ENCODE measurements around the gene NTM.

Gene NTM

DNA sequence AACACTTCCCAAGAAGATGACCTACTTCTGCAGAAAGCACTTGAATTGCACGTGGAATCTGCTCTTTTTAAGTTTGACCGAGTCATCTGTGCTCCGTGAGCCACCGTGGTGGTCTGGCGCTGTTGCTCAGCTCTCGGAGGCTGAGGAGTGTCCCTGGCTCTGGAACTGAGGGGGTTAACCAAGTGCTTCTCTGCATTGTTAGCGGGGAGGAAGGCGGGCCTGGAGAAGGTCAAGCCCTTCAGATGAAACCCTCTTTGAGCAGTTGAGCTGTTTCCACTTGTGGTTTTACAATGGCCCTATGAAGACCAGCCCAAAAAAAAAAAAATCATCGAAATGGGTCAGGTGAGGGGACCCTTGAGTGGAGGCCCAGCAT is 286.4 kb downstream of the NTM start:
- no peak for DNase-seq

DNA sequence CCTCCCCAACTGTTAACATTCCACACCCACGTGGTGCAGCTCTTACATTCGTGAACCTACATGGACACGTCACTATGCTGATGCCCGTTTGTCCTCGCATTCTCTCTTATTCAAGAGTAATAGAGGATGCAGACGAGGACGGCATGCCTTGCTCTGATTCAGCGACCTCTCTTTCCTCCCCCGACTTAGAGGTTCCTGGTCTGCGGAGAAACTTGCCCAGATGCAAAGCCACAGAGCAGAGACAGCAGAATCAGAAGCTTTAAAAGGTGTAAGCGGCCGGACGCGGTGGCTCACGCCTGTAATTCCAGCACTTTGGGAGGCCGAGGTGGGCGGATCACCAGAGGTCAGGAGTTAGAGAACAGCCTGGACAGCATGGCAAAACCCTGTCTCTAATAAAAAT is 288.0 kb downstream of the NTM start:
- DNase-seq, result no peak

DNA sequence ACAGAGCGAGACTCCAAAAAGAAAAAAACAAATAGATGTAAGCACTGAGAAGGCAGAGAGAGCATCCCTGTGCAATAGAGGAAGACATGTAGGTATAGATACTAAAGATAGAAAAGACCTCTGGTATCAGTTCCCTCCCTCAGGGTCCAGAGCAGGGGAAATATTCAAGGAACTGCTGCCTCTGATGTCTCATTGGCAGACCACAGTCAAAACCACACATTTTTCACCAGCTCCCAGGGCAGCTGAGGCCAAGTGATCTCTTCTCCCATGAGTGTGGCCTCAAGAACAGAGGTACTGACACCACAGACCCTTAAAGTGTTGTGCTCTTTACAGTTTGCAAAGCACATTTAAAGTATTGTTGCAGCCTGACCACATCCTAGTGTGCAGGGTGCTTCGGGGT is 288.5 kb downstream of the NTM start:
- no peak for DNase-seq

DNA sequence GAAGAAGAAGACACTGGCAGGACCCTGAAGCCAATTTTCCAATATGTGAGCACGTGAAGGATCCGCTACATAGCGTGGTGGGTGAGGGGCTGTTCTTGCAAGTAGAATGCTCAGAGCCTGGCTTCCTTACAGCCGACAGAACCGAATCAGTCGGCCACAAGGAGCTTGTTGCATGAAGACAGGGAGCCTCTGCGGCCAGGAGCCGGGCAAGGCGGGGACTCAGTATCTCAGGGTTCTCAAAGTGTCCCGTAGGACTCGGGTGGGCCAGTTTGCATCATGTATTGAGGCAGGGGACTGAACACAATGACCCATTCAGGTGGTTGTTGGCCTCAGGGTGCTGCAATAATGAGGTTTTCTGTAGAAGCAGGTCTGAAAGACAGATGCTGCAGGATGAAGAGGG is 289.5 kb downstream of the NTM start:
- no peak for DNase-seq

DNA sequence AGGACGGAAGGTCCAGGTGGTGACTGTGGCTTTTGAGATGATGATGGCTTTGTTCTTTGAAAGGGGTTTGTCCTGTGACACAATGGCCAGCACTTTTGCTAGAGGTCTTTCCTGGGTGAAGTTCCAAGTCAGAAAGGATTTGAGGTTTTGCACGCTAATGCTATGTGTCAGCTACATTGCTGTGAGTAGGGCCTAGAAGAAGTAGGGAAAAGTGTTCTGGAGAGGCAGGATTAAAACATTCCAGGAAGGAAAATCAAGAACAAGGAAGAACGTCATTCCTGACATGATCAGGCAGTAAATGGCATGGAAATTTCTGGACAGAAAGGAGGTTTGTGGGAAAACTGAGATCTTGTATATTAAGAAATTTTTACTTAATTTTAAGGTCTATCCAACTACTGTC is 290.7 kb downstream of the NTM start:
- no peak for DNase-seq

DNA sequence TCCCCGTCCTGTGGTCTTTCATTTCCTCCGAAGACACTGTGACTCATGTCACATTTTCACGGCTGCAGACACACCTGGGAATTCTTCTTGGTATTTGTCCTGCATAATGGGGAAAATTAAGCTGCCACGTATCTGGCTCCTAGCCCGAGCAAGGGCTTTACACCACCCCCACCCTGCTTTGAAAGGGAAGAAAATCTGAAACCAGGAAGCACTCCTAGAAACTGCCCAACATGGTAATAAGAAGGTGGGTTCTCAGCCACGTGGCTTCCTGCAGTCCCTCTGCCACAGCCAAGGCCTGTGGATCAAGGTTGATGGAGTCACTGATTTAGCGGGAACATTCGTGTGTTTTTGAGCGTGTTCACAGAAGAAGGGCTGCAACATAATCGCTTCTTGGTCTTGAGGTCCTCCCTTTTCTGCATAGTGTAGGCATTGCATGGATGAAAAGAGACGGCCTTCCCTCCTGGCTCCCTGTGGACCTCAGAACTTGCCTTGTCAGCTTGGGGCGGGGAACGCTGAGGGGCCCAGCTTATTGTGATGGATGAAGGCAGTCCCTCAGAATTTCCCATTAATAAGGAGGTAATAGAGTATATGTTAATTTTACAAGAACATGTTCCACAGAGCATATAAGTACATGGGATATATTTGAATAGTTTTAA is 292.0 kb downstream of the NTM start:
- peak; percentile 21 for DNase-seq

DNA sequence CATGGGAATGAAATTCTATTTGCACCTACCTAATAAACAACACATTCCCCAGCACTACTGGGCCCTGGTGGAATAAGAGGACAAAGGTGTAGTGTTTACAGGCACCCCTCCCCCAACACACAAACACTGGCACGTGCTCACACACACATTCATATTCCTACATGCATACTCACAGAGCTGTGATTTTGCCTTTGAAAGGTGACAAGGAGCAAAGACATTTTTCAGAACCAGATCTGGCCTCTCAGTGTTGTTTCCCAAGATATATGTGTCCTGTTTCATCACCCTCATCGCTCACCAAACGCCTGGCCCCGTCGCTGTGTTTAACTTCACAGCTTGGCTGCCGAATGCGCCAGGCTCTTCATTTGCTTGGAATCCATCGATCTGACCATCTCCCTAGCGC is 292.6 kb downstream of the NTM start:
- no peak for DNase-seq

DNA sequence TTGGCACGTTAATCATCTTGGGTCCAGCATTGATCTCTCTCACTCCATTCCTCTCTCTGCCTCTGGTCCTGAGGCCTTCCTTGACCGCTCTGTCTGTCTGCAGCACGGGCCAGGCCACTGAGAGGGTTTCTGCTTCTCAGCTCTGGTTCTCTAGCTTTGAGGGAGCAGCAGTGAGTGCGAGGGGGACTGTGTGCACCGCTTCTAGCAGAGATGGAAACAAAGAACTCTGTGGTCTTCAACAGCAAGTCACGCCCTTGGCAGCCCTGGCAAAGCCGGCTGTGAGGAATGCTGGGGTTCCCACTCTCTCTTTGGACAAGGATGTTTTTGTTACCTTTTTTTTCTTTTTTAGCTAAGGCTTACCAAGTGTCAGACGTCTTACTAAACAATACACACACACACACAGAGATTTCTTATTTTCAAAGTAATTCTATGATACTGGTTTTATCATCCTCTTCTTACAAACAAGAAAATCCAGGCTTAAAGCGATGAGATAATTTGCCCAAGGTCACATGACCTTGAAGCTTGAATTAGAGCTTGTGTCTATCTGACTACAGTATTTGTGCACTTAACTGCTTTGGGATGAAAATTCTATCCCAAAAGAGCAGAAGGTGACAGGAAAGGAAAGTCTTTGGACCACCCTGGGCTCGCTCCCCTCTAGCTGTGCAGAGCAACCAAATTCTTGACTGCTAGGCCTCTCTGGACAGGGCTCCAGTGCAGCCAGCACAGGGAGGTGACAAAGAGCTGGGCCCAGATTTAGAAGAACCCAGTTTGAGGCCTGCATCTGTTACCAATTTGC is 293.2 kb downstream of the NTM start:
- DNase-seq, result no peak

DNA sequence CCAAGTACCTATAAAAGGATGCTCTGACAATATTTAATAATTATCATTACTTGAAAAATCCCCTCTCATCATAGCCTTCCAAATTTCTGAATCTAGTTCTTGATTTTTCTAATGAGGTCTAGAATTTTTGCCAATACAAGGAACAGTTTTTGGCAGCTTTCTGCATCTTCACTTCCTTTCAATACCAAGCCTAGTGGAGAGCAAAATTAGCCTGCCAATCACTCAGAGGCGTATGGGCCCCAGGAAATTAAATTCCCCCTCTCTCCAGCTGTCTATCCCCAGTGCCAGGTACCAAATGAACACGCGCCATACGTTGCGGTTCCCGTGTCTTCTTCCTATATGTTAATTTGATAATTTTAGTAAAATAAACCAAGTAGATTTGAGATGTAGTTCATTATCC is 293.9 kb downstream of the NTM start:
- no peak for DNase-seq

DNA sequence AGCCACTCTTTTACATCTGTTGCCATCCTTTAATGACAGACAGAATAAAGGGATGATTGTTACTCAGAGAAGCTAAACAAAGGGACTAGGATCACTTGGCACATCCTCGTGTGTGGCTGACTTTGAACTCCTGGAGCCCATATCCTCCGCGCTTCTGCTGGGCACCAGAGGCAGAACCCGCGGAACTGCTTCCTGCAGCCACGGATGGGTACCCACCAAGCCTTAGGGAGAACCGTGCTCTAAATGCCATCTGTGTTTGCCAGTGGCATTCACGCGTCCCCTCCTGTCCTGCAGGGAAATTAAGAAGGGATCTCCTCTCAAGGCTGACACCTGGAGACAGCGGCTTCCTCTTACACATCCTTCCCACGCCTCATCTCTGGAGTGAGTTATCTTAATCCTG is 294.4 kb downstream of the NTM start:
- no peak for DNase-seq

DNA sequence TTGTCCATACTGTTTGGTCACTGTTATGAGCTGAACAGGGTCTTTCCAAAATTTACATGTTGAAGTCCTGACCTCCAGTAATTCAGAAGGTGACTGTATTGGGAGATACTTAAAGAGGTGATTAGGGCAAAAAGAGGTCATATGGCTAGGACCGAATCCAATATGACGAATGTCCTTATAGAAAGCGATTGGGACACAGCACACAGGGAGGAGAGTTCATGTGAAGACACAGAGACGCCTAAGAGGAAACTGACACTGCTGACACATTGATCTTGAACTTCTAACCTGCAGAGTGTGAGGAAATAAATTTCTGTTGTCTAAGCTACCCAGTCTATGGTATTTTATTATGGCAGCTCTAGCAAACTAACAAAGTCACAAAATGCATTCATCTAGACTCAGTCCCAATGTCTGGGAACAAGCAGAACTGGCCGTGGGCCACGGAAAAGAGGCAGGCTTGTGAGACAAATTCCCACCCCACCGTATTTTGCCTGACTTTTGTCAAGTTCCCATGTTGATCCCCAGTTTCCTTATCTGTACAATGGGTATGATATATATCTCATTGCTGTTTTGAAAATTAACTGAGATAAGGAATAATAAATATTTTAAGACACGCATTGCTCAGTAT is 295.0 kb downstream of the NTM start:
- DNase-seq, result no peak

DNA sequence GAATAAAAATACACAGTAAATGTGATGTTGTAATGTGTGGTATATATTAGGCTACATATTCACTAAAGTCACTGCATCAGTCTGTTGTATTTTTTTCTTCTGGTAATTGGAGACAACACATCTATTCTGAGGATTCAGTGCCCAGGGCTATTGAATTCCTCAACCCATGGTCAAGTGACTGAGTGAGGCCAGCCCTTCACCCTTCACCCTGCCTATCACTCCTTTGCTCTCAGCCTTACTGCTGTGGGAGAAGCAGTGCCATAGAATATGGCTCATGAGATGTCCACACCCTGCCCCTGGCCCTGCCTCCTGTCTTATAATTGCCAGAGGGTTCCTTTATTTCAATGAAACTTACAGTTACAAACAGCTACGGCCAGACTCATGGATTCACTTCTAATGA is 295.6 kb downstream of the NTM start:
- no peak for DNase-seq

DNA sequence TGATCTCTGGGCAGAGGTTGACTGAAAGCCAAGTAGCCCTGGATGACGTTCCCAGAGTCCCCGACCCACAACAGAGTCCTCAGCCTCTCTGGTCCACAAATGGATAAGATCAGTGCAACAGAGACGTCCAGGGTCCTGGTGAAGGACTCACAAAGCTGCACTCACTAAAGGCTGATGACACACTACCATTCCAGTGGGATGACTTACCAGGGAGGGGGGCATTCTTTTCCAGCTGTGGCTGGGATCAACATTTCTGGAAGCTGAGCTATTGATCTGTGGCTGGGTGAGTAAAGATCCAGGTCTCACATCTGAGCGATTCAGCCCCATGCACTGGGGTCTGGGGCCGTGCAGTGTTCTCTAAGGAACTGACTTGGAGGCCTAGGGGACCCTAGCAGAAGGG is 296.2 kb downstream of the NTM start:
- no peak for DNase-seq

DNA sequence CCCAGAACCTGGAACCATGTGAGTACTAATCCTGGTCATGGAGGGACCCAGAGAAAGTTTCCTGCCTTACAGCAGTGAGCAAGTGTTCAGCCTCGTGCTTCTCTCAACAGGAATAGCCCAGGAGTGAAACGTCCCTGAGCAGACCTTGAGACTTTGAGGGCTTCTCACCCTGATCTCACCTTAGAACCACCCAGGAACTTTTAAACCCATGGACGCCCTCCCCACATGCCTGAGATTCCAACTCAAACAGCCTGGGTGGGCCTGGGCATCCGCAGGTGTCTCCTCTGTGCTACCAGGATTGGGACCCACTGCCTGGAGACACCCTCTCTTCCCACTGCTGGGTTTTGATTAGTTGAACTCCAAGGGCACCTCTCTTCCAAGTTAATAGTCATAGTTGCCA is 297.2 kb downstream of the NTM start:
- no peak for DNase-seq

DNA sequence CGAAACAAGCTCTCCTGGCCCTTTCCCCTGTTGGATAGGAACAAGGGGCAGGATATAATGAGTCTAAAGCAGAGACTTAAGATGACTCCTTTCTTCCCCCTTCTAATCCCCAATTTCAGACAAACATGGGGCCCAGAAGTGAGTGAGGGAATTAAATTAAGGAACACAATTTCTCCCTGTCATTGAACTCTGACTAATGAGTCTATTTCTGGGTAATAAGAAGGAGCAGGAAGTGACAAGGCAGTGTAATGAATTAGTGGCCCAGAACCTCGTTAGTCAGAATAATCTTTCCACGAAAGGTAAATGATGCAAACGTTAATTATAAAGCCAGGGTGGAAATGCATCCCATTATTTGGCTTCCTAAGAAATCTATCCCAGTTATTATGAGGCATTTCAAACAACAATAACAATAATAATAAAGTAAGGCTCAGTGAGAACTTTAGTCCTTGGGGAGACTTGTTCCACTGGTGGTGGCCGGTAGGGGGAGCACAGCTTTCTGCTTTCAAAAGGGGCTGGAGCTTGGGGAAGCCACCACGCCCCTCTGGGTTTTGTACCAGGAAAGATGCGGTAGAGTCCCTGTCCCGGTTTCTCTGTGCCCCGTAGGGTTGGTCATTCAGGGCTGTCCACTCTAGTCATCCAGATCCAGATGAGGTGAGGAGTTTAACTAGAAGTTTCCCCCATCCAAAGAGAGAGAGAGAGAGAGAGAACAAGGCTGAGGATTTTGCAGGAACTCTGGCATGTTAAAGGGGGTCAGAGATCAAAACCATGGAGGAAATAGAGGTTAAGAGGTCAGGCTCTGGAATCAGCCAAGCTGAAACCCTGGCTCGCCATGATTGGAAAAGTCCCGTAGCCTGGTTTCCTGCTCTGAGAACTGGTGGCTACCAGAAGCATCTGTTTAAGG is 298.3 kb downstream of the NTM start:
- DNase-seq, result no peak

DNA sequence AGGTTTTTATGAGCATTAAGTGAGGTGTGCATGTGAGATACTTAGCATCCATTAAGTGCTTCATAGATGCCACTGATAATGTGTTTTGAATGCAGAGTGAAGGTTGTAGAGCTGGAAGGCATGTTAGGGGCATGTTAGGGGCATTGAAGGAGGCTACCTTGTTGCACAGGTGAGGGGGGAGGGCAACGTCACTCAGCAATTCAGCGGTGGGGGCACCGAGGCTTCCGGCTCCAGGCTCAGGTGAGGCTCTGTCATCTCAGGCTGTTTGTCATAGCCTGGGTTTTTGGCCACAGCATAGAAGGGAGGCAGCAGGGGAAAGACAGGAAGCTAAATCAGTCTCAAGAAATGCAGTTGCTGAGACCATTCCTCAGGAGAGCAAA is 299.0 kb downstream of the NTM start:
- no peak for DNase-seq

DNA sequence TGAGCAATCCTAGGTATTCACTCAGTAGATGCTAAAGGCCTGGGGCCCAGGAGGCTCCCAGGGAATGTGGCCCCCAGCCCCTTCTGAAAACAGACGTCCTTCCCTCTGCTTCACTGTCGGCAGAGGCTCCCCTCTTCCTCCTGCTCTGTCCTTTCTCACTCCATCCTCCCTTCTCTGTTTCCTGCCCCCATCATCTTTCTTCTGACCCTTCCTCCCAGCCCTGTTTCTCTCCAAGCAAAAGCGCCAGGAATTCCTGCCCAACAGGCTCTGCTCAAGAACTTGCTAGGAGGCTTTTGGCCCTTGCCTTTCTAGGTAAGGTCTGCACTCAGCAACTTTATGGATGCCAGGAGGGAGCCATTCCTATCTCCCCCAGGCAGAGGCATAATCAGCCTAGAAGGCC is 300.5 kb downstream of the NTM start:
- no peak for DNase-seq

DNA sequence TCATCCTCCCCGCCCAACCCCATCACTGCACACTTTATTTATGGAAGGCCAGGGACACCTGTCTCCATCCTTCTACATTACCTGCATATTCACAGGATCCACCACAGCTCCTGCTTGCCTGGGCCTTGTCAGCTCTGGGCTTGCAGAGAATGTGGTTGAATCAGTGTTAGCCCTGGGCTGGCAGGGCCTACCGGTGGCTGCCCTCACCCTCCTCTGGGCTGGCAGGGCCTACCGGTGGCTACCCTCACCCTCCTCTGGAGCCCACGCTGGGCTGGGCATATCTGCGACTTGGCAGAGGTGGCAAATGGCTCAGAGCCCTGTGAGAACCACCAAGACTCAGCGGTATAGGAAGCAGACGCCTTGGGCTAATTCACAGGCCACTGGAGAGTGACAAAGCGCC is 300.9 kb downstream of the NTM start:
- DNase-seq, result no peak

DNA sequence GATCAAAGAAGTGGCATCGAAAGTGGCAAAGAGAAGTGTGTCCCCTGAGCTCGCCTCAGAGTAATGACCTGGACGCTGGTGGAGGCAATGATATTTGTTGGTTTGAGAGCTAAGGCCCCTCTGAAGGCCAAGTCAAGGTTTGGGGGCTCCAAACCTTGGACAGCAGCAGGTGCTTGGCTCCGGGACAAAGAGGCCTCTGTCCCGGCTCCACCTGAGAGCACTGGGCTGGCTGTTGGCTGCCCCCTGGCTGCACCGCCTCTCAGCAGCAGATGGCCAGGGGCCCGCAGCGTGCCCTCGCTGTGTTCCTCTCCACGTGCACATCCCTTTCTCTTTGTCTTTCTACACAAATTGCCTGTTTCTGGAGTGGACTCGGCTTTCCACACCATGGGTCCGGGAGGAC is 301.3 kb downstream of the NTM start:
- DNase-seq, result no peak

DNA sequence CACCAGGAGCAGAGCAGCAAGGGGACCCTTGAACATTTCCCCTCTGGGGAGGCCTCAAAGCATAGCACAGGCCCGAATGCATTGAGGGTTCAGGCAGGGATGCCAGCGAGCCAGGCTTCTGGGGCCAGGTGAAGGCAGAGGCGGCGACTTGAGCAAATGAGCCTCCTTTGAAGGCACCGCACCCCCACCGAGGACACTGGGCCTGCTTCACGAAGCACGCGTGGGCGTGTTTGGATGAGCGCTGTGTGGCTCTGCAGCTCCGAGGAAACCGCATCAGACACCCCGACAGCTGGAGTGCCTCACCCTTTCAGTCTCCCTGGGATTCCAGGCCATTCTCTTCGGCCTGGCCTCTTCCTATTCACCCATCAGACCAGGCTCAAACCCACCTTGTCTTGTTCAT is 301.8 kb downstream of the NTM start:
- no peak for DNase-seq

DNA sequence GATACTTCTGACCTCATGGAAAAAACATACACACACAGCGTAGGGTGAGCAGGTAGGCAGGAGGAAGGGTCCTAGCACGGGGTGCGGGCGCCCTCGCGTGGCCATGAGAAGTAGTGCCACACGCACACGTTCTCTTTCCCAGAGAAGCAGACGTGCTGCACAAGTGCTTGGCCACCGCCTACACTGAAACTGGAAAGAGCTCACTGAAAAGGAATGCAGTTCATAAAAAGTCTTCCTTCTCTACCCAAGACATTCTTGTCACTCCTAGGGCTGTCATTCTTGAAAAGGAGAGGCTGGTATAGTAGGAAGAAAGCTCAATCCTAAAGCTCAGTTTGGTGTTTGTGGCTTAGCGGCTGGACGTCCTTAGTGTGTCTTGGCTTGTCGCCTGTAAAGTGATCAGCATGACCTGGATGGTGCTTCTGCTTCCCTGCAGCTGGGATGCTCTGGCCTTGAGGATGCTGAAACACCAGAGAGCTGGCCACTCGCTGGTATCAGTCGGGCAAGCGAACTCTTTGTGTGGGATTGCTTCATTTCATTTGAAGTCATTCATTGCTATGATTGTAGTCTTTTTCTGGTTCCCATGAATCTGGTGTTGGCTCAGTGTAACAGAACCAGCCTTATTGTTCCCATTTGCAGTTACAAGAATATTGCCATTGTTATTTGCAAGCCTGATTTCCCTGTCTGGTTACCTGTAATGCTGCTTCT is 303.8 kb downstream of the NTM start:
- DNase-seq, result peak; percentile 23

DNA sequence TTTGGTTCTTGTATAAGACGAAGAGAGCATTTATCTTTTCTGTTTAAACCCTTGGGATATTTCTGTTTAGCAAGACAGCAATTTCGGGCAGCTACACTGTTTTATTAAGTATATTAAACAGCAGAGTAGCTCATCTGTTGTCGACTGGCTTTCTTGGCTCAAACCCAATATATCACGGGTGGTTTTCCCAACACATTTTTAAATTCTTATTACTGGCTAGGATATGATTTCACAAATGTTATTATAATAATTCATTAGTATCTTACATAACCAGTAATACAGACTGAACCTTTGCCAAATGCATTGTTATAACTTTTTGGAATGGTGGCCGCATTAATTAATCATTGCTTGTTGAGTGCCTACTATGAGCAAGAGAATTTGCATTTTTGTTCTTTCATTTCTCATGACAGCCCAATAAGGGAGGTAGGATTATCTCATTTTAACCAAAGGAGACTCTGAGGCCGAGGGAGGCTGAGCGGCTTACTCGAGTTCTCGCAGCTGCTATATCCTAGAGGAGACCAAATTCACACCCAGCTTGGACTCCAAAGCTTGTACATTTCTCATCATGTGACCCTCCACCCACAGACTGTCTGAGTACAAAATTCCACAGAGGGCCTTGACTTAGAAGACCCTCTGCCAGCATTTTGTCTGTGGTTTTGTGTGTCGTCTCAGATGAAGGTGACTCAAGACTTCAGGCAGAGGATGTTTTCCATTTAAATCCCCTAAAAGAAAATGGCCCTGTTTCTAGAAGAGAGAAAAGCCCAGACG is 304.9 kb downstream of the NTM start:
- DNase-seq, result no peak
